HFFc6 (cell line): ENCODE results near the gene EPHA3. TPM values are rescaled to one million over a fixed set of nuclear protein-coding genes. Genes with fewer than 3 reads are reported as not detected.
A peak's percentile ranks its signal among the peaks of the same experiment; 100 is the strongest.

ENCODE experiments used
- DNase-seq: peaks from one replicate; pipeline ENCODE4 v3.0.0-alpha.2; 2018
- H3K27ac Mint-ChIP-seq: 2 replicates; pipeline ENCODE4 v1.8.0; 2020; ENCODE audit warnings: mild to moderate bottlenecking, mixed read lengths
- H3K27me3 Mint-ChIP-seq: 2 replicates; pipeline ENCODE4 v1.8.0; 2021; ENCODE audit warnings: mild to moderate bottlenecking, moderate library complexity, mixed read lengths; ENCODE audit not compliant: insufficient read depth
- H3K36me3 Mint-ChIP-seq: 2 replicates; pipeline ENCODE4 v1.8.0; 2021; ENCODE audit warnings: low read depth, mixed read lengths
- H3K4me1 Mint-ChIP-seq: 2 replicates; pipeline ENCODE4 v1.8.0; 2020; ENCODE audit warnings: low read depth, mixed read lengths
- H3K4me3 Mint-ChIP-seq: 2 replicates; pipeline ENCODE4 v1.8.0; 2020; ENCODE audit warnings: mild to moderate bottlenecking, moderate library complexity, mixed read lengths
- H3K9me3 Mint-ChIP-seq: 2 replicates; pipeline ENCODE4 v1.8.0; 2020; ENCODE audit warnings: mild to moderate bottlenecking, mixed read lengths
- CTCF ChIP-seq: fragments of 200-600 bp; sonication (generic); IDR thresholded peaks from 2 replicates; pipeline ENCODE4 v1.5.0; 2021; ENCODE audit warnings: antibody characterized with exemption, mild to moderate bottlenecking
- total RNA-seq, 6 experiments: library from RNA; stranded (reverse); fragmentation: NEBNext Ultra II Directional; extraction: Animal tissue kit (Norgen Biotek cat#: 25700); gene quantifications; 2 replicates in 1 of 6; 3 replicates in 5 of 6; pipeline ENCODE4 v1.2.3, GENCODE V29; 2021

EPHA3 gene
- total RNA-seq, 6 experiments from 2014 or later, result 0.09 to 0.13 (median 0.11) TPM; not detected in 3

DNA sequence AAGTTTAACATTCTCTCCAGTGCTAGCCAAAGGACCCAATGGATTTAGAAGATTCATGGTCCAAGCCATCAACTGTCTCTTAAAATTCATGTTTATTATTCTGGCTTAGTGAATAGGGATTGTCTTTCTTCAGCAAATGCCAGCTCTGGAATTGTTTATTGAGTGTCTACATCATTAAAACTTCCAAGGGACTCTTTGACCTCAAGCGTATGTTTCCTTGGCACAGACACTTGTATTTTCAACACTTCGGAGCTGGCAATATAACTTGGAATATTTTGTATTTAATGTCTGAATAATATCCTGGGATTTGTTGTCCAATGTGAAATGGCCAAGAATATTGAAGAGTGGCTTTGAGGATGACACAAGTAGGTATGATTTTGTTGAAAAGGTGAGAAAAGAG lies 204.2 kb downstream of the EPHA3 start:
- Mint-ChIP-seq H3K27ac (no peak overlapping the region), H3K4me1 (peaks cover 4% of the 10 kb centered on the region; the same call in 1 of the 2 replicates), H3K36me3 (no peaks in the 10 kb centered on the region), H3K27me3 (no peaks in the 10 kb centered on the region; the same call in 1 of the 2 replicates), H3K9me3 (no peaks in the 10 kb centered on the region; the same call in 1 of the 2 replicates), H3K4me3 (no peak overlapping the region)
- TF ChIP-seq CTCF, result no peak
- DNase-seq, result no peak

DNA sequence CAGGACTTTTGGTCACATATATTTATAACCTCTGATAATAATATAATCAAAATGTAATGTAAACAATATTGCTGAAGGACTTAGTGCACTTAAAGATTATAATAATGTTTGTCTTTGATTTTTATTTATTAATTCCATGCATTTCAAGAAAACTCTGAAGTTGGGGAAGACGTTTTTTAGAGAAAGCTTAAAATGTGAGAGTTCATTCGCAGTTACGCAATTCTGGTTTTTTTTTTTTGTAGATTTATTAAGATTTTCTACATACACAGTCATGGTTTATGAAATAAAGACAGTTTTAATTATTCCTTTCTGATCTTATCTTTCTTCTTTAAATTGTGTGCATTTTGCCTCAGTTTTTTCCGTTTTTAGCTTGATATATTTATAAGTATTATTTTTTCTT lies 204.7 kb downstream of the EPHA3 start:
- no peak for TF ChIP-seq CTCF
- no peak for DNase-seq
- H3K4me1 Mint-ChIP-seq, result peaks cover 4% of the 10 kb centered on the region; the same call in 1 of the 2 replicates
- H3K9me3 Mint-ChIP-seq, result no peaks in the 10 kb centered on the region; the same call in 1 of the 2 replicates
- H3K27me3 Mint-ChIP-seq, result no peaks in the 10 kb centered on the region; the same call in 1 of the 2 replicates
- no peak overlapping the region for H3K27ac Mint-ChIP-seq
- H3K36me3 Mint-ChIP-seq, result no peaks in the 10 kb centered on the region
- no peak overlapping the region for H3K4me3 Mint-ChIP-seq

DNA sequence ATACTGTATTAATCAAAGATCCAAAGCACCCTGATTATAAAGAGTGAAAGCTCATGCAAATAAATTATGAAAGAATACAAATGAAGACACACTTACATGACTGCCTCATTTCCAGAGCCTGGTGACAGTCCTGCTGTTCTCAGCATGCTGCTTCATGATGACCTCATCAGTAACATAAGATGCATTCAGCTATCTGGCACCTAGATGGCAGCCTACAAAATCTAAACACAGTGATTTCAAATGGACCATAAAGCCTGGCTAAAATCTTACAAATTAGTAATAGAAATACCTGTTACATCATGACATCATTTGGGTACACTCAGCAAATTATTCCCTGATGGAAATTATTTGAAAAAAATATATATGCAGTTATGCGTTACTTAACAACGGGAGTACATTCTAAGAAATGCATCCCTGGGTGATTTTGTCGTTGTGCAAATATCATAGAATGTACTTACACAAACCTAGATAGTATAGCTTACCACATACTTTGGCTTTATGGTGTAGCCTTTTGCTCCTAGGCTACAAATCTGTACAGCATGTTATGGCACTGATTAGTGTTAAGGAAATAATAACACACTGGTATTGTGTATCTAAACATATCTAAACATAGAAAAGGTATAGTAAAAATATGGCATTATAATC lies 207.2 kb downstream of the EPHA3 start:
- Mint-ChIP-seq H3K27me3 (no peaks in the 10 kb centered on the region), H3K9me3 (no peaks in the 10 kb centered on the region; the same call in 1 of the 2 replicates), H3K27ac (no peak overlapping the region), H3K4me3 (no peak overlapping the region), H3K4me1 (peaks cover 4% of the 10 kb centered on the region; the same call in 1 of the 2 replicates), H3K36me3 (no peaks in the 10 kb centered on the region)
- no peak for DNase-seq
- TF ChIP-seq CTCF, result peak; percentile 17

- no peak overlapping the region for H3K4me3 Mint-ChIP-seq
- no peaks in the 10 kb centered on the region; the same call in 1 of the 2 replicates for H3K9me3 Mint-ChIP-seq
- H3K4me1 Mint-ChIP-seq, result no peaks in the 10 kb centered on the region; the same call in 1 of the 2 replicates
- no peaks in the 10 kb centered on the region for H3K36me3 Mint-ChIP-seq
- no peak for DNase-seq
- no peak overlapping the region for H3K27ac Mint-ChIP-seq
- H3K27me3 Mint-ChIP-seq, result no peaks in the 10 kb centered on the region
- no peak for TF ChIP-seq CTCF
These were observed 208.5 kb downstream of the EPHA3 start for GRCh38 chr3:89315750-89316470.

DNA sequence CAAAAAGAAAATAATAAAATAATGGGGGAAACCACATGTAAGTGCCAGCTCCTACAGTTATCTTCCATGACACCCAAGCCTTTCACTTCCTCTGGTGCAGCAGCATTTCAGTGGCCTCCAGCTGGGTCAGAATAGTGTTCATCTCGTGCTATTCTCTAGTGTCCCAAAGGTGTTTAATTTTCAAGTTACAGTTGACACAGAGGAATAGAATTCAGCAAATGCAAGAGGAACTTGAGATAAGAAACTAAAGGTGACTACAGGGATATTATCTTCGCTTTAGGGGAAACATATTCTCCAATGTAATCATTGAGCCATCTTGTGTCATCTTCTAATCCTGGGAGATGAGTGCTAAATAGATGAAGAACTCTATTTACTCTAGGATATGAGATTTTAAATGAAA lies 212.8 kb downstream of the EPHA3 start:
- Mint-ChIP-seq H3K27ac (no peak overlapping the region), H3K4me1 (no peaks in the 10 kb centered on the region), H3K9me3 (no peaks in the 10 kb centered on the region; the same call in 1 of the 2 replicates), H3K27me3 (no peaks in the 10 kb centered on the region), H3K36me3 (no peaks in the 10 kb centered on the region), H3K4me3 (no peak overlapping the region)
- no peak for TF ChIP-seq CTCF
- no peak for DNase-seq
